Measurements from ENCODE around the gene PNN. TPM values are rescaled to one million over a fixed set of nuclear protein-coding genes. Genes with fewer than 3 reads are reported as not detected.

Gene PNN
- total and polyA plus RNA-seq, 2 donors from 2014 or later, result 27.2 to 46.2 TPM

GRCh38 chr14:39173198-39173597 lies 1.9 kb upstream of the PNN start:
- Histone ChIP-seq H3K36me3 (ENCODE audit: control insufficient read depth in 2 of 3, insufficient read depth in 3 of 3, low read length in 3 of 3) (peaks cover 6 to 20% (median 11%) of the 10 kb centered on the region in 3 donors), H3K27me3 (ENCODE audit: control insufficient read depth, insufficient read depth, low read length) (no peaks in the 10 kb centered on the region), H3K27ac (ENCODE audit: low read depth in 2 of 2, low read length in 2 of 2) (no peak overlapping the region), H3K9me3 (ENCODE audit: control insufficient read depth in 2 of 3, insufficient read depth in 1 of 3, low read length in 3 of 3) (peaks cover 0 to 1% (median 0%) of the 10 kb centered on the region in 3 donors), H3K9ac (ENCODE audit: low read length in 3 of 3) (no peak overlapping the region), H3K4me3 (ENCODE audit: low read length in 3 of 3) (no peak overlapping the region), H3K4me1 (ENCODE audit: control insufficient read depth in 2 of 3, insufficient read depth in 2 of 3, low read depth in 1 of 3, low read length in 3 of 3) (peaks cover 3 to 19% (median 10%) of the 10 kb centered on the region in 3 donors)
- no peak for TF ChIP-seq CTCF (IDR thresholded peaks at IDR 0.05; ENCODE audit: borderline replicate concordance, extremely low read depth, insufficient read depth)
- no peak for FAIRE-seq
- intact Hi-C loops (cut with DNase I), result no loop called here
- DNase-seq, result no peak

- Histone ChIP-seq H3K9ac (ENCODE audit: low read length in 3 of 3) (peak overlapping the region; percentile 87 to 96 (median 88)), H3K27me3 (ENCODE audit: control insufficient read depth, insufficient read depth, low read length) (no peaks in the 10 kb centered on the region), H3K4me3 (ENCODE audit: low read length in 3 of 3) (peak overlapping the region; percentile 70 to 98 (median 97)), H3K4me1 (ENCODE audit: control insufficient read depth in 2 of 3, insufficient read depth in 2 of 3, low read depth in 1 of 3, low read length in 3 of 3) (peaks cover 3 to 11% (median 4%) of the 10 kb centered on the region in 3 donors), H3K36me3 (ENCODE audit: control insufficient read depth in 2 of 3, insufficient read depth in 3 of 3, low read length in 3 of 3) (peaks cover 11 to 42% (median 18%) of the 10 kb centered on the region in 3 donors), H3K9me3 (ENCODE audit: control insufficient read depth in 2 of 3, insufficient read depth in 1 of 3, low read length in 3 of 3) (peaks cover 0 to 1% (median 0%) of the 10 kb centered on the region in 3 donors), H3K27ac (ENCODE audit: low read depth in 2 of 2, low read length in 2 of 2) (peak overlapping the region; percentile 79 to 87)
- no peak for TF ChIP-seq CTCF (IDR thresholded peaks at IDR 0.05; ENCODE audit: borderline replicate concordance, extremely low read depth, insufficient read depth)
- FAIRE-seq (no peak), DNase-seq (peak in 4 of 5 donors; percentile 72 to 86 (median 77))
- intact Hi-C loops (cut with DNase I), result no loop called here
Observed at GRCh38 chr14:39175445-39176262, 600 bp downstream of the PNN start.

- Histone ChIP-seq H3K9ac (ENCODE audit: low read length in 3 of 3) (peak overlapping the region; percentile 87 to 96 (median 88)), H3K36me3 (ENCODE audit: control insufficient read depth in 2 of 3, insufficient read depth in 3 of 3, low read length in 3 of 3) (peaks cover 11 to 51% (median 27%) of the 10 kb centered on the region in 3 donors), H3K27me3 (ENCODE audit: control insufficient read depth, insufficient read depth, low read length) (no peaks in the 10 kb centered on the region), H3K27ac (ENCODE audit: low read depth in 2 of 2, low read length in 2 of 2) (no peak overlapping the region), H3K4me1 (ENCODE audit: control insufficient read depth in 2 of 3, insufficient read depth in 2 of 3, low read depth in 1 of 3, low read length in 3 of 3) (peaks cover 0 to 11% (median 4%) of the 10 kb centered on the region in 3 donors), H3K4me3 (ENCODE audit: low read length in 3 of 3) (peak overlapping the region; percentile 70 to 98 (median 97)), H3K9me3 (ENCODE audit: control insufficient read depth in 2 of 3, insufficient read depth in 1 of 3, low read length in 3 of 3) (no peaks in the 10 kb centered on the region)
- FAIRE-seq (no peak), DNase-seq (no peak)
- TF ChIP-seq CTCF (IDR thresholded peaks at IDR 0.05; ENCODE audit: borderline replicate concordance, extremely low read depth, insufficient read depth), result no peak
- intact Hi-C loops (cut with DNase I), result no loop called here
Observed at GRCh38 chr14:39176263-39177167, 1.5 kb downstream of the PNN start.
